ENCODE data around the gene DMD.
"Not testable (repeated sequence)": the region's sequence is repeated elsewhere in the genome, so short reads cannot be mapped to it uniquely, and the experiment has no call there.

The DMD gene

DNA sequence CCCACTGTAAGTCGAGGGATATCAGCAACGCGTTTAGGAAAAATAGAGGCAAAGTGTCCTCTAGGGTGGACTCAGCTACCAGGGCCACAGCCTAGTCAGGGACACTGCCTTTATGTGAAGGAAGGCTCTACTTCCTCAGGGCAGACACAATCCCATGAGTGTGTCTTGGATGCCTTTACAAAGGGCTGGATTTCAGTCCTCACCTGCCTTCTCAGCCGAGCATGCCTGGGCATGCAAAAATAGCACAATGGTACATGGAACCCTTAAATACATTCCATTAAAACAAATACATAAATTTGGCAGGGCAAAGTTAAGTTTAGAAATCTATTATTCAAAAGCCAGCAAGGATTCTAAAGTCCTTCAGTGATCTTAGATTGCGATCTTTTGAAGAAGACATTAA, 51.1 kb downstream of the DMD start:
- intact Hi-C loops (cut with DNase I) = no loop called here
- no peak for DNase-seq

DNA sequence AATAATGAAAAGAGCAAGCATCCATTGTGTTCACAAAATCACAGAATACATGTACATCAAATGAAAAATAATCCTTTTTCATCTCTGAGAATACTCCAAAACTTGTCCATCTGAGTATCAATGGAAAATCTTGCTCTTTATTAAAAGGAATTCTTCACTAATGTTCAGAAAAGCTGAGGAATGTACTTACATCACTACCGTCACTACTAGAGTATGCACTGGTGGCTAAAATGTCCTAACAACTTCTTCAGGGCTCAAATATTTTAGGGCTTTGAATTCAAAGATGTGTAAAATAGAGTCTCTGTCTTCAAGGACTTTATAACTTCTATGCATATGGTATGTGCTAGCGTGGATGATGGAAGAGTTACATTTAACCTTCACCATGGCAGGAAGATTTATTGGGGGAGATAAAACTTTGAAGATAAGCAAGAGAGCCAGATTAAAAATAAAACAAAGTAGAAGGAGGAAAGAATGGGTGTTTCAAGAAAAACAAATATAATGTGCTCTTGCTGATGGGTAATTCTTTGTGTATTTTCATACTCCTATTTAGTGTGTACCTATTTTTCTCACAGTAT, 55.1 kb downstream of the DMD start:
- DNase-seq = no peak
- intact Hi-C loops (cut with DNase I) = no loop called here

DNA sequence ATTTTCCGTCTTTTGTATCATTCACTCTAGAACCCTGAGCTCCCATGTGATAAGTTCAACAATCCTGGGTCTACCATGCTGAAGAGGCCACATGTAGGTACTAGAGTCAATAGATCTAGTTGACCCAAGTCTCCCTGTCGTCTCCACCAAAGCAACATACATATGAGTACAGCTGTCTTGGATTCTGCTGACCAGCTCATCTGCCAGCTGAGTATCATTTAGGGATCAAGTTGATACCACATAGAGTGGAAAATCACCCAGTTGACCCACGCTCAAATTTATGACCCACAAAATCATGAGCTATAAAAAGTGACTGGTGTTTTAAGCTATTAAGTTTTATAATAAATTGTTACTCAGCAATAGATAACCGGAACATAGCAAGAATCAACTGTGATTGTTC, 61.8 kb downstream of the DMD start:
- DNase-seq = no peak
- intact Hi-C loops (cut with DNase I) = no loop called here

- no peak for DNase-seq
- intact Hi-C loops (cut with DNase I) = no loop called here
Measured at GRCh38 chrX:33149085-33149484, 62.3 kb downstream of the DMD start.

- intact Hi-C loops (cut with DNase I) = no loop called here
- DNase-seq = no peak
Measured at GRCh38 chrX:33142331-33142730, 69.0 kb downstream of the DMD start.

DNA sequence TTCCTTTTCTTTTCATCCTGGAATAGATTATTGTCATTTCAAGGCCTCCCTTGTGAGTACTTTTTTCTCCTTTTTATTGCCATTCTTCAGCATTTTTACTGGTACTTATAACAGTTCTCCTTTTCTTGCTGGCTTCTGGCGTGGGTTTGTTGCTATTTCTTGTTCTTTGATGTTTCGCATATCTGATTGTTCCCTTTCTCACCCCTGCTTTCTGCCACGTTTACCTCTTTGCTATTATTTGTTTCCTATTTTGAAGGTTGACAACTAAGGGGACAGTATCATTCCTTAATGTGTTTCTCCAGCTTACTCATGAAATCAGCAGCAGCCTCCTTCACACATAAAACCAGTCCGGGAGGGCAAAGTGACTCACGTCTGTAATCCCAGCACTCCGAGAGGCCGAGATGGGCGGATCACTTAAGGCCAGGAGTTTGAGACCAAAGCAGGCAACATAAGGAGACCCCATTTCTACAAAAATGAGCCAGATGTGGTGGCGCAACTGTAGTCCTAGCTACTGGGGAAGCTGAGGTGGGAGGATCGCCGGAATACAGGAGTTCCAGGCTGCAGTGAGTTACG, 72.6 kb downstream of the DMD start:
- intact Hi-C loops (cut with DNase I) = no loop called here
- no peak for DNase-seq

GRCh38 chrX:33134164-33134563, 77.2 kb downstream of the DMD start:
- intact Hi-C loops (cut with DNase I) = no loop called here

DNA sequence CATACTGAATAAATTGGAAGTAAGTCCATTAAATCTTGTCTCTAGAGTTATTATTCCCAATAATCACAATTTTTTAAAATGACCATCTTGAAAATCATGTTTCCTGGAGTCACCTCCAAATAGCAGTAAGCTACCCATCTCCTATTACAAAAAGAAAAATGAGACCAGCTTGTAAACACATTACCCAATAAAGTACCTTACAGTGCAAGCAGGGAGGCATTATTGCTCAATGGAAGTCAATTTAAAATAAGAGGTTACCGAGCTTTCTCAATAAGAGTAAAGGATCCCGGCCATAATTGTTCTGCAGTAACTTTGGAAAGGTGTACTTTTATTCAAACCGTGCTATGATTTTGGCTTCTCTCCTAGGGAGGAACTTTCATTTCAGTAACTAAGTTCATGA, 78.0 kb downstream of the DMD start:
- DNase-seq = no peak
- intact Hi-C loops (cut with DNase I) = no loop called here

More at GRCh38 chrX:33134164-33134563, 77.2 kb downstream of the DMD start:
- DNase-seq = no peak

DNA sequence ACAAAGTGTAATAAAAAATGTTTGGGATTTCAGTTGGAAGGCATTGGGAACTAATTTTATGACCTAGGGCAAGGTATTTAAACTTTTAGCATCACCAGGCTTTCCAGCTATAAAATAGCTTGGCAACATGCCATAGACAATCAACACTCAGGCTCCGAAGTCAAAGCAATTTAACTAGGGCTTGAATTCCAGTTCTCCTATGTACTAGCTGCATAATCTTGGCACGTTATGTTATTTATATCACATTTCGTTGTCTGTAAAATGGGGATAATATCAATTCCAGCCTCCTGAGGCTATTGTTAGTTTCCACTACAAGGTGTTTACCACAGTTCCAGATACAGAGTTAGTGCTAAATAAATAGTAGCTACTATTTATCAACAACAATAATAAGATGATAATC, 78.8 kb downstream of the DMD start:
- intact Hi-C loops (cut with DNase I) = no loop called here
- DNase-seq = no peak

- intact Hi-C loops (cut with DNase I) = no loop called here
- DNase-seq = no peak
Measured at GRCh38 chrX:33129607-33130006, 81.7 kb downstream of the DMD start.

DNA sequence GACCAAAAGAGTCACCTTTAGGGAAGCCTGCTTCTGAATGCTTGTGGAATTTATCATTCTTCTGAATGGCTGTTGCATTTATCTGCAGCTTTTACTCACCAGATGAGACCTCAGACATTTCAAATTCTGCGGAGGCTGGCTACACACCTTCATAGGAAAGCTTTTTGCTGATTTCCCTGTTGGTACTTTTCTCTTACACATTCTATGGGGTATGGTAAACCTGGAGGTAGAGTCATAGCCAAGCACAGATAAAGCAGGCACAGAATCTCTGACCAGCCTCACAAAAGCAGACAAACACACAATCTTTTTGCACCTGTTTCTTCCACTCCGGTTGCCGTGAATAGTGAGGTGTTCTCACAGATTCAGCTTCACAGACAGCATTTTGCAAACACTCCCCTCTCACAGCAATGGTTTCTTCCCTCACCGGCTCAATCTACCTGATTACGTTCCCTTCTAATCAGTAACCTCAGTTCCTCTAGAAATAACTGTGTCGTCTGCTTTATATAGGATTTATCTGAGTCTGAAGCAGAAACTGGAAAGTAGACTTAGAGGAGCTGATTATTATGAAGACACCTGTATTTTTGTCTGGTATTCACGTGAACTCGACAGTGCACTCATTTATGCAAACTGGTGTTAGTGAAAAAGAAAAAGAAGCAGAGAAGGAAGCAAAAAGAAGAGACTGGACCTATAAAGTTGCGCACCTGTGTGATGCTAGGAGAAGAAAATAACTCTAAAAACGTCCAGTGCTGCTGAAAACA, 83.1 kb downstream of the DMD start:
- intact Hi-C loops (cut with DNase I) = no loop called here
- DNase-seq = no peak

DNA sequence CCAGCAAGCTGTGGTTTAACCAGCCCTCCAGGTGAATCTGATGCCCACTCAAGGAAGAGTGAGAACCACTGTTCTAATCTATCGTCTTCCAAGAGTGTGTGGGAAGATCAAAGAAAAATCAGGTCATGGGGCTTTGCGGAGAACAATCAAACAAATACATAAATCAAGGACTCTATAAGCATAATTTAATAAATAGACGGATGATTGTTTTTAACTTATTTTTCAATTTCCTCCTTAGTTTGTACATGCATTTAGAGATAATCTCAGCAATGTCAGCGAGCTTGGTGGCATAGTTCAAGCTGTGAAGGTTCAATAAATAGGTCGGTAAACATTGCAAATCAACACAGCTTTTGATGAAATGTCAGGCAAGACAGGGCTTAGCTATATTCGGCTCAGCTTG, 84.9 kb downstream of the DMD start:
- no peak for DNase-seq
- intact Hi-C loops (cut with DNase I) = no loop called here

- no peak for DNase-seq
- intact Hi-C loops (cut with DNase I) = no loop called here
Measured at GRCh38 chrX:33109858-33110257, 101.5 kb downstream of the DMD start.

DNA sequence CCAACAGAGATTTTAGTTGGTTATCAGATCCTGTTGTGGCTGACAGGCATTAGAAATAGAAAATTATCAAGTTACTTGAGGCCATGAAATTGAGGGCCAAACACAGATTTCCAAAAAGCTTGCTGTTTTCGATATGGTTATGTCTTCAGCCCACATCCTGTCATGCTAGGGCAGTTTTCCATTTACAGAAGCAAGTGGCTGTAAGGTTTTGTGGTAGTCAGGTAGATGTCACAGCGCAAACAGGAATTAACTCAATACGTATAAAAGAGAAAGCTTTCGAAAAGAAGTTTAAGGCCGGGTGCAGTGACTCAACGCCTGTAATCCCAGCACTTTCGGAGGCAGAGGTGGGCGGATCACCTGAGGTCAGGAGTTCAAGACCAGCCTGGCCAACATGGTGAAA, 104.6 kb downstream of the DMD start:
- DNase-seq = no peak
- intact Hi-C loops (cut with DNase I) = no loop called here

GRCh38 chrX:33095079-33095478, 116.3 kb downstream of the DMD start:
- DNase-seq = no peak
- intact Hi-C loops (cut with DNase I) = no loop called here

GRCh38 chrX:33087411-33087810, 123.9 kb downstream of the DMD start:
- intact Hi-C loops (cut with DNase I) = no loop called here
- DNase-seq = no peak

DNA sequence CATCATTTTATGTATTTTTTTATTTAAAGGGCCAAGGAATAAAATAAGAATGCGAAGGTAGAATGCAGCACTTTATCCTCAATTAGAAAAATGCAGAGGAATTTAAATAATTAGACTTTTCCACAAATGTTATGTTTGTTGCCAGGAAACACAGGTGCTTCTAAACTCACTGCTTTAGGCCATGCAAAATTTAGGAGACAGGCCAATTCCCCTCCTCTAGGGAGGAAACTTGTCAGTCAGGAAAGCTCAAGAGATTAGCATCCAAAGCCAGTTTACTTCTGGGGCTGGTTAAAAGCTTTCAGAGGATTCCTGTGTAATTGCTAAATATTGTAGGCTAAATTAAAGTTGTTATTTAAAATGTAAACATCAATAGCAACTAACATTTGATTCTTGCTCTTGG, 124.5 kb downstream of the DMD start:
- intact Hi-C loops (cut with DNase I) = no loop called here
- no peak for DNase-seq

DNA sequence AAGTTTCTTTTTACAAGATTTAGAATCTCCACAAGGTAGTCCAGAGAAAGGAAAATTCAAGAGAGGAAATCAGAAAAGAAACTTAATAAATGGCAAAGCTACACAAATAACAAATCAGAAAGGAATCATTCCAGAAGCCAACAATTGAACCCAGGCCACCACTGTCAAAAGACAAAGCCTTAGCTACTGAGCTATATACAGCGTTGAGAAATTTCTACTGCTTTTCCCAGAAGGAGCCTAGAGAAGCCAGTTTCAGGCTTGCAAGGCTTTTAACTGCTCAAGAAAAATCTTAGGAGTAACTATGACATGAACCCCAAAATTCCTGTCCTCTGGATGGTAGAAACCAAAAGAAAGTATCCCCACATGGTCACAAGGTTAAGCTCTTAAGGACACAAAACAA, 129.0 kb downstream of the DMD start:
- intact Hi-C loops (cut with DNase I) = no loop called here
- no peak for DNase-seq

DNA sequence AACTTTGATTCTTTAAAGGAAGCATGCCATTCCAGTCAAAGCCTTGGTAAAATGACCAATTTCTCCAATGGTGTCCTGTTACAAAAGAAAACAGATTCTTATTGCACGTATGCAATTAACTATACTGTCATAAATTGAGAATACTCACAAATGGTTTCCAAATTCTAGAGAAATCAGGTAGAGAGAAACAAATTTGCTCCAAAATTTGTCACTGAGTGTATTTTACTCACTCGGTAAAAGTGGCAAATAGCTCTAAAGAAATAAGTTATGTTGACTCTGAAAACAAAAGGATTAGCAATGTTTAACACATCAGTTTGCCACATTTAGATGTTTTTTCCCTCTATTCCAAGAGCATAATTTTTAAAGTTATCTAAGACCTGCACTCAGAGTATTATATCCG, 133.1 kb downstream of the DMD start:
- intact Hi-C loops (cut with DNase I) = no loop called here
- no peak for DNase-seq

- intact Hi-C loops (cut with DNase I); DNase-seq: not testable (repeated sequence)
Measured at GRCh38 chrX:33073660-33074059, 137.7 kb downstream of the DMD start.

- no peak for DNase-seq
- intact Hi-C loops (cut with DNase I) = no loop called here
Measured at GRCh38 chrX:33065415-33065814, 145.9 kb downstream of the DMD start.

DNA sequence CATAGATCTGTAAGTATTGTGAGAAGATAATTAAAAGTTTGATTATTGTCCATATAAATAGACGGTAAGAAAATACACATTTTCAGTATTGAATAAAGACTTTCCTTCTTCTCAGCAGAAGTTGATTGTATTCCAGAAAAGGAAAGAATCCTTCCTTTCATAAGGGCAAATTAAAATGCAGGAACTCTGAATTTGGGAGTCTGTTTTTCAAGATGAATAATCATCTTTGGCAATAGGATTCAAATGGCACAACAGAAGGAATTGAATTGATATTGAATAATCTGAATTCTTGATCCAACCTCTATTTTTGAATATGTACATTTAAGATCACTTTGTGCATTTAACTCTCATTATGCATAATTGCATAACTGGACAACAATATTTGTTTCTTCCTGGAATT, 149.3 kb downstream of the DMD start:
- no peak for DNase-seq
- intact Hi-C loops (cut with DNase I) = no loop called here

Data from posterior cingulate gyrus (tissue), 11 donors.